Subcutaneous adipose tissue (tissue), 4 donors: ENCODE data around the gene COL11A2. TPM values are rescaled to one million over a fixed set of nuclear protein-coding genes. Genes with fewer than 3 reads are reported as not detected.

Experiments used
- total RNA-seq, 4 donors: library from RNA; depleted of rRNA; stranded (reverse); fragments of >200 nt; gene quantifications; one replicate each; pipeline ENCODE4 v1.1.0, GENCODE V29; 2016
- TF ChIP-seq, protein P1 (sequence below): fragments of 450-650 bp; IDR thresholded peaks from one replicate; pipeline ENCODE4 v1.5.1; 2016; ENCODE audit warnings: low read depth, mild to moderate bottlenecking, control low read depth, antibody characterized with exemption, moderate library complexity

Gene COL11A2
- total RNA-seq, 4 donors from 2014 or later = 0.17 to 0.75 (median 0.66) TPM; not detected in 1

GRCh38 chr6:33164176-33164575, 28.1 kb downstream of the COL11A2 start:
- TF ChIP-seq, protein P1, sequence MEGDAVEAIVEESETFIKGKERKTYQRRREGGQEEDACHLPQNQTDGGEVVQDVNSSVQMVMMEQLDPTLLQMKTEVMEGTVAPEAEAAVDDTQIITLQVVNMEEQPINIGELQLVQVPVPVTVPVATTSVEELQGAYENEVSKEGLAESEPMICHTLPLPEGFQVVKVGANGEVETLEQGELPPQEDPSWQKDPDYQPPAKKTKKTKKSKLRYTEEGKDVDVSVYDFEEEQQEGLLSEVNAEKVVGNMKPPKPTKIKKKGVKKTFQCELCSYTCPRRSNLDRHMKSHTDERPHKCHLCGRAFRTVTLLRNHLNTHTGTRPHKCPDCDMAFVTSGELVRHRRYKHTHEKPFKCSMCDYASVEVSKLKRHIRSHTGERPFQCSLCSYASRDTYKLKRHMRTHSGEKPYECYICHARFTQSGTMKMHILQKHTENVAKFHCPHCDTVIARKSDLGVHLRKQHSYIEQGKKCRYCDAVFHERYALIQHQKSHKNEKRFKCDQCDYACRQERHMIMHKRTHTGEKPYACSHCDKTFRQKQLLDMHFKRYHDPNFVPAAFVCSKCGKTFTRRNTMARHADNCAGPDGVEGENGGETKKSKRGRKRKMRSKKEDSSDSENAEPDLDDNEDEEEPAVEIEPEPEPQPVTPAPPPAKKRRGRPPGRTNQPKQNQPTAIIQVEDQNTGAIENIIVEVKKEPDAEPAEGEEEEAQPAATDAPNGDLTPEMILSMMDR = no peak

GRCh38 chr6:33163540-33163939, 28.7 kb downstream of the COL11A2 start:
- TF ChIP-seq, protein P1 = no peak

GRCh38 chr6:33161354-33162331, 30.6 kb downstream of the COL11A2 start:
- TF ChIP-seq, protein P1 = no peak

GRCh38 chr6:33160728-33161344, 31.4 kb downstream of the COL11A2 start:
- TF ChIP-seq, protein P1 = no peak

GRCh38 chr6:33160096-33160495, 32.2 kb downstream of the COL11A2 start:
- TF ChIP-seq, protein P1 = no peak

DNA sequence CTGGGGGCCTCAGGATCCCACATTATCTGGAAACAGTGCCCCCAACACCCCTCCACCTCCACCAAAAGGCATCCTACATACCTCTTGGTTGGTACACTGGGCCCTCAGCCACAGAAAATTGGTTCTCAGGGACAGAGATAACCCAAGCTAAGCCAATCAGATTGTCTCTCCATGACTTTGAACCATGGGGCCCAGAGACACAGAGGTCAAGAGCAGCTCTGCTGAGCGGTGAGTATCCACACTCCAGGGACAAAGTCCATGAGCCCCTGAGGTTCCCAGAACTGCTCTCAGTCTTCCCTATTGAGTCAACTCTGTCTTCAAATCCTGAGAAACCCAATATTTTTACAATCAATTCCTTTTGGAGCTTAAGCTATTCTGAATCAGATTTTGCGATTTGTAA, 35.3 kb downstream of the COL11A2 start:
- TF ChIP-seq, protein P1 = no peak

DNA sequence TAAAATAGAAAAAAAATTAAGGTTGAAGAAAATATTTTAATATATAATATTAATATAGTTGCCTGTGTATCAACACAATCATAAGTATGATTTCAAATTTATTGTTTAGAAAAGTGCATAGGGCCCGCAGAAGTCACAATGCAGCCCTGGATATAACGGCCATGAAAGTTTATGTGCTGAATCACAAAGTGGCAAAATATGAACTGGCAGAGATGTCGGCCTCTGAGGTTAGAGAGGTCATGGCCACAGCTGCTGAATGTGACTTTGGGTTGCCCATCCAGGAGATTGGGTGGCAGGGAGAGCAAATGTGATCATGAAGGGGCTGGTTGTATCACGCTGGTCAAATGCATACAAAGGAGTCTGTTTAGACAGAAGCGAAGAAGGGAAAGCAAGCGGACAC, 35.7 kb downstream of the COL11A2 start:
- TF ChIP-seq, protein P1 = no peak
